Kidney tubule cell (primary cell): Measurements from ENCODE around the gene MTX1.
A peak's percentile ranks its signal among the peaks of the same experiment; 100 is the strongest.
"Not testable (repeated sequence)": the region's sequence is repeated elsewhere in the genome, so short reads cannot be mapped to it uniquely, and the experiment has no call there.

Experiments
- DNase-seq: peaks from one replicate; pipeline ENCODE4 v3.0.0-alpha.2; 2018; ENCODE audit warnings: low spot score

MTX1 gene

DNA sequence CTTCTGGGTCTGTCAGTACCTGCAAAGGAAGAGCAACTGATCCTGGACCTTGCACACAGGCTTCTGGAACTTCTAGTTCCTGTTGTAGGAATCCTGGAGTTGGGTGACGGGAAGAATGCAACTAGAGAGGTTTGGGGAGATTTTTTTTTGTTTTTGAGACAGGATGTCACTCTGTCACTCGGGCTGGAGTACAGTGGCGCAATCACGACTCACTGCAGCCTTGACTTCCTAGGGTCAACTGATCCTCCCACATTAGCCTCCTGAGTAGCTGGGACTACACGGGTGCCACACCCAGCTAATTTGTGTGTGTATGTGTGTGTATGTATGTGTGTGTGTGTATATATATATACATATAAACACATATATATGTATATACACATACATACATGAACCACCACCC lies 28.0 kb downstream of the MTX1 start:
- DNase-seq = no peak

DNA sequence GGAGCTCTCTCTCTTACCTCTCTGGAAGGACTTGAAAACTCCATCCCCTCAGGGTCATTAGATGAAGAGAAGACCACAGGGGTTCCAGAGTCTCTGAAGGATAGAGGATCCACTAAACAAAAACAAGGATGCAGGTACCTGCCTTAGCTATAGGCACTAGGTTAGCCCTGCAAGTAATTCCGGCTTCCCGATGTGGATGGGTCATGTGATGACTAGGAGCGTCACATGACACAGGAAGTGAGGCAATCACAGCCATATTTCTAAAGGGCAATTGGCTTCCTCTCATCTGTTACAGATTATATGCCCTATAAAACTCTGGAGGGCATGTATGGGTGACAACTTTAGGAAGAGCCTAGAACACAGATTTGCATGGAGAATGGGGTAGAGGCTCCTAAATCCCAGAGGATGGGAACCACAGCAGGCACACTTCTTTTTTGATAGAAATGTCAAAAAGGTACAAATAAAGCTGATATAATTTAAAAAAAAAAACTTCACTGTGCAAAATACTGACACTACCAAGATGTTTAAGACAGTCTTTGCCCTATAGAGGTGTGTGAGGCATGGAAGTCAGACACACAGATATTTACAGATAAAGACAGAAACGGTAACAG lies 32.7 kb downstream of the MTX1 start:
- DNase-seq = peak; percentile 80

DNA sequence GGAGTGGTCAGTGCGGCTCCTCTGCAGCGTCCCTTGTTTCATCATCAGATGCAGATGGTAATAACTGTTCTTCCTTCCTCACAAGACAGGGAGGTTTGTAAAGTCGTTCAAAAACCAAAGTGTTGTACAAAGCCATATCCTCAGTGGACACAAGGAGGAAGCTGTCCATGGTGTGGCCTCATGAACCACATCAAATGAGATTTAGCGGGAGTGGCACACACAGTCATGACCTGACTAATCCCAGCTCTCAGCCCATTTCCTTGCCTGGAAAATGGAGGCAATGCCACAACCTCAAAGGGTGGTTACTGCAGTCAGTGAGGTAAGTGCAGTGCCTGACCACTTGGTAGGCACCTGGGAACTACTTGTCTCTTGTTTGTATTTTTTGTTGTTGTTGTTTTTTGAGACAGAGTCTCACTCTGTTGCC lies 33.4 kb downstream of the MTX1 start:
- DNase-seq = no peak

DNA sequence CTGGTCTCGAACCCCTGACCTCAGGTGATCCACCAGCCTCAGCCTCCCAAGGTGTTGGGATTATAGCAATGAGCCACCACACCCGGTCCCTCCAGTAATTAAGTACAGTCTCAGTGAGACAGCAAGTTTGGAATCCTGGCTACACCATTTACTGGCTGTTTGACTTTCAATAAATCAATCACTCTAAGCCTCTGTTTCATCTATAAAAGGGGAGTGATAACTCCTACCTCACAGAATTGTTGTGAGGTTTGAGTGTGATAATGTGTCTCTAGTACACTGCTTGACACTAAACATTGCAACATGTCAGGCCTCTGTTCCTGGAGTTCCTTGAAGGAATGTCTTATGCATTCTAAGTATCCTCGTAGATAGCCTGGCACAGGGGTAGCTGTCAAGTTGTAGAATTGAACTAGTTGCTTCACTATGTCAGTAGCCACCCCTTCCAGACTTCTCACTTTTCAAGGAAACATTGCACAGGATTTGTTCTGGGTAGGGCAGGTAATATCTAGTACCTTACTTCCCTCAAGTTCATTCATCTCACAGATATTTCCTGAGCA lies 34.4 kb downstream of the MTX1 start:
- no peak for DNase-seq

DNA sequence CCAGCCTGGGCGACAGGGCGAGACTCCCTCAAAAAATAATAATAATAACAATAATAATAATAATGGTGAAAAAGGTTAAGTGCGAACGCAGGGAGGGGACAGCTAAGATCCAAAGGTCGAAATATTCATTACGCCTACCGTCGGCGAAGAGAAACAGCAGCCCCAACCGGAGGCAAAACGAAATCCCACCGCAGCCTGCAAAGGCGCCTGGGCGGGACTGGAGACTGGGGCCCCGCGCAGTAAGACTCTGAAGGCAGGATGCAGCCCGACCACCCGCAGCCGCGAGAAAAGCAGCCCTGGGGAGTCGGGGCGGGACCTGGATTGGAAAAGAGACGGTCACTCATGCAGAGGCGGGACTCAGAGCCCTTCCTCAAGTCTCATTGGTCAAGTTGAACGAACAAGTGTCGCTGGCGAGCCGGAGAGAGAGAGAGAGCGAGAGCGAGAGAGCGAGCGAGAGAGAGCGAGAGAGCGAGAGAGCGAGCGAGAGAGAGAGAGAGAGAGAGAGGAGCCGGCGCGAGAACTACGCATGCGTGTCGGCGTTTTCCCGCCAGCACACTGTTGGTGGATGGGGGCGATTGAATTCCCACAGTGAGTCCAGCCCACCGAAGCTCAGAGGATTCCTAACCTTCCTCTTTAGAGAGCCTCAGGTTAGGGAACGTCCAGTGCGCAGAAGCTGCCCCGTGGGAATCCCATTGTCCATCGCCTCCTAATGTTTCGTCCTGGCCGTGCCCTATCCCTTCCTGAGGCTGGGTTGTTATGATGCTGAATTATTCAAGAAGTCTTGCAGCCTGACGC lies 36.1 kb downstream of the MTX1 start:
- peak; percentile 99 for DNase-seq

DNA sequence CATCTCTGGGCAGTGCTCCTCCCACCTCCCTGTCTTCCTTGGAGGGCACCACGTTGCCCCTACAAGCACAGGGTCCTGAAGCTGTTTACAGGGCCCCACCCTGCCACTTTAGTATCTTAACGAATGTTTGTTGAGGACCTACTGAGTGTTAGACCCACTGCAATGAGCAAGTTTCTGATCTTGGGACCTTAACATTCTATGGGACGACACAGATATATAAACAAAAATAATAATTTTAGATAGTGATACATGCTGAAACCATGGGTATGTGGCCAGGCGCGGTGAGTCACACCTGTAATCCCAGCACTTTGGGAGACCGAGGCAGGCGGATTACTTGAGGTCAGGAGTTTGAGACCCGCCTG lies 36.6 kb downstream of the MTX1 start:
- DNase-seq = no peak

DNA sequence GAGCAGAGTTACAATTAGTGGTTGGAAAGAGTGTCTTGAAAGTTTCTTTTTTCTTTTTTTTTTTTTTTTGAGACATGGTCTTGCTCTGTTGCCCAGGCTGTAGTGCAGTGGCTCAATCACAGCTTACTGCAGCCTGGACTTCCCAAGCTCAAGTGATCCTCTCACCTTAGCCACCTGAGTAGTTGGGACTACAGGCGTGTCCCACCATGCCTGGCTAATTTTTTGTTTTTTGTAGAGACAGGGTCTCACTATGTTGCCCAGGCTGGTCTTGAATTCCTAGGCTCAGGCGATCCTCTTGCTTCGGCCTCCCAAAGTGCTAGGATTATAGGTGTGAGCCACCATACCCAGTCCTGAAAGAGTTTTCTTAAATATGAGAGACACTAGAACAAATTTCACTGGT lies 38.3 kb downstream of the MTX1 start:
- not testable (repeated sequence) for DNase-seq

DNA sequence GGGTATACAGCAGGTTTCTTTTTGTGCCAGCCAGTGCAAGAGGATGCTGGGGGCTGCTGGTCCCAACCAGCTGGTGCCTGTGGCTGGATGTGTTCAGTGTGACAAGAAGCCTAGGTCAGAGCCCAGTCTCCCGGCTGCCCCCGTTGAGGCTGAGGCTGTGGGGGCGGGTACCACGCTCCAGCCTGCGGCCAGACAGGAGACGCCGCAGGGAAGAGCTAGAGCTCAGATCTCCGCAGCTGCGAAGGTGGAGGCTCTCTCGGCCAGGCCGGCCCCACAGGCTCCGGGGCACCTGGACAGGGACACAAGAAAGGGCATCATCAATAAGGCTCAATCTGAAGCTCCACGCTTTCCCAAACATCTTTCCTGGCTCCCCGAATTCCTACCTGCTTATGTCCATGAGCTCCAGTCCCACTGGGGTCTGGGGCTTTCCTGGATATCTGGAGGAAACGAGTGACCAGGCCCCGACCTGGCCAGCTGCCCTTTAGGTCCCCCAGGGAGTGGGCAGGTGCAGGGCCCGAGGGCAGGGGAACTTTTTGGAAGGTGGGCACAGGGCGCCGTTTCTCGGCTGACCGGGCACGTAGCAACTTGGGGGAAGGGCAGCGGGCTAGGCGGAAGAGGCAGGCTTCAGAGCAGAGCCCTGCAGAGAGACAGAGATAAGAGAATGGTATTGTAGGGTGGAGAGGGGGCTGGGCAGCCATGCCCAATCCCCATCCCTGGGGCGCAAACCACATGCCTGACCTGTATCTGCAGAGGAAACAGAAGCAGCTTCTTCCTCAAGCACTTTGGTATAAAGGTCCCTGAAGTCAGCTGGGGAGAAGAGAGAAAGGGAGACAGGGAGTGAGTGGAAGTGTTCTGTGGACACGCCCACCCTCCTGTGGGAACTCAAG lies 39.4 kb downstream of the MTX1 start:
- DNase-seq = no peak

DNA sequence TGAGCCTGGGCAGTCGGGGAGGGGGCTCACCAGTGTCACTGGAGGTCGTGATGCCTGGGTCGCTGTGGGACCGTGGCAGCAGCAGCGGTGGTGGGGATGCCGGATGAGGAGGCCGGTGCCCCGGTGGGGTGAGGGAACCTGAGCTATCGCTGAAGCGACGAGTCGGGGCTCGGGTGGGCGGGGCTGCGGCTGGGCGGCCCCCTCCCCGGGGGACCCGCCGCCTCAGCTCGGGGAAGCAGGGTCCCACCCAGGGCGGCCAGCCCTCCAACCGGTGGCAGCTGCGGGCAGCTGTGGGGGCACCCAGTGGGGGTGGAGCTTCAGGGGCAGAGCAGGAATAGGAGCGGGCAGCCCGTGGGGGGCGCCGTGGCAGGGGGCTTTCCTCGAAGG lies 41.7 kb downstream of the MTX1 start:
- no peak for DNase-seq

DNA sequence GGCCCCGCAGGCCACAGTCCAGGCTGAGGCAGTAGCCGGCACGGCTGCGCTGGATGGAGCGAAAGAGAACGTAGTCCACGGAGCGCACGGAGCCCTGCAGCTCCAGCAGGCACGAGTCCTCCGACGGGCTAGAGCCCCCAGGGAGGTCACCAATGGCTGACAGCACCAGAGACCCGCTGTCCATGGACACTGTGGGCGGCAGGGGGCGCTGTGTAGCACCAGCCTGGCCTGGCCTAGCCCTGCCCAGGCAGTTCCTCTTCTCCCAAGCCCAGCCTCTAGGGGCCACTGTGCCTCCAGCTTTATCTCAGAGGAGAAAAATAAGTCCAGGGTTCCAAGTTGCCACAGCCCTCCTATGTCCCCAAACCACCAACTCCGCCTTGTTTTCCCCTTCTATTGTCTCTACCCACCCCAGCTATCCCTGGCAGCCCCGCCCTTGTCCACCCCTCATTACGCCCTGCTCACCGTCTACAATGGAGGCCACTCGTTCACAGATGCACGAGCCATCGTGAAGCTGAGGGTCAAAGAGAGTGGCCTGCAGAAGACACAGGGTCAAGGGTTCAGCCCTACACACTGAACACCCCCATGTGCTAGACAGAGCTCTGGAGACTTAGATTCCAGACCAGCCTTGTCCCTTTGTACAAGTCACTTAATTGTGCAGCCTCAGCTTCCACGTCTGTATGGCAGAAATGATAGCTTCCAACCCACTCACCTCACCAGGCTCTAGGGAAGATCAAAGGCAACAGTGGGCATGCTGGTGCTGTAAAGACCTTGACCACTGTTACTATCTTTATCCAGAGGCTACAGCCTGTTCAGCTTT lies 42.3 kb downstream of the MTX1 start:
- peak; percentile 90 for DNase-seq

DNA sequence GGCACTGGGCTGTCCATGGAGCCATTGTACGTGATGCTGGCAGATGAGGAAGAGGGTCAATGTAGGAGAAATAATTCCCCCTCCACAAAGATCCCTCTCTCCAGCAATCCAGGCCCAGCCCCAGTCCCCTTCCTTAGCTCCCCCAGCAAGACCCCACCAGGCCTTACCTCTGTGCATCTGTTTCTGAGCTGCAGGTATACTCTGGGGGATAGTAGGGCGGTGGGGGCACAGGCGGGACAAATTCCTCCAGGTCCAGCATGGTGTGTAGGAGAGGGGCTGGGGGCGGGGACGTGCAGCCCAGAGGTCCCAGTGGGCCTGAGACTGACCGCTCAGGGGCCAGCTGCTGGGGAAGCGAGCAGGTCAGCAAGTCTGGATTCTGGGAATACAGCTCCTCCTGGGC lies 43.1 kb downstream of the MTX1 start:
- DNase-seq = no peak

DNA sequence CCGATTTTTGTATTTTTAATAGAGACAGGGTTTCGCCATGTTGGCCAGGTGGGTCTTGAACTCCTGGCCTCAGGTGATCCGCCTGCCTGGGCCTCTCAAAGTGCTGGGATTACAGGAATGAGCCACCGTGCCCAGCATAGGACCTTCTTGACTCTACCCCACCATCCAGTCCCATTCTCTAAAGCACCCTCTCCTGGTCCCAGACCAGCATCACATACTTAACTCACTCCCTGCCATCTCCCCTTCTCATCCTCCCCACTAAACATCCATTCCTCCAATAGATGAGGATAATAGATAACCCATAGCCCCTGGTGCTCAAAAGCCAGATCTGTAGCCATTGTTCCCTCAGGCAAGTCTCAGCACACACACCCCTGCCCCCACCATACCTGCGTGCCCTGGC lies 44.7 kb downstream of the MTX1 start:
- no peak for DNase-seq

DNA sequence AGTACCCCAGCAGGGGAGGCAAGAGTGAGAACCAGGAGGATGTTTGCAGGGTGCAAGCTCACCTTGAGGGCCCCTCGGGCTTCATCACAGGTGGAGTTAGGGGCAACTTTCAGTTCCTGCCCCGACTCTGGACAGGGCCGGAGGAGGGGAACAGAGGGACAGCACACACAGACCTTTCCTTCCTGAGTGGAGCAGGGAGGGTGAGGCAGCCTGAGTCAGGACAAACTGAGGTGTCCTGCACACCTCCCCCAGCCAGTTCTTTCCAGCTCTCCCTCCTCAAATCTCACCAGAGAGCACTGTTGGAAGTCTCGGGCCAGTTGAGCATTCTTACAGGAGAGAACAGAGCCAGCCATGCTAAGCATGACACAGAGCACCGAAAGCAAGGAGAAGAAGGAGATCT lies 45.3 kb downstream of the MTX1 start:
- DNase-seq = peak; percentile 44

DNA sequence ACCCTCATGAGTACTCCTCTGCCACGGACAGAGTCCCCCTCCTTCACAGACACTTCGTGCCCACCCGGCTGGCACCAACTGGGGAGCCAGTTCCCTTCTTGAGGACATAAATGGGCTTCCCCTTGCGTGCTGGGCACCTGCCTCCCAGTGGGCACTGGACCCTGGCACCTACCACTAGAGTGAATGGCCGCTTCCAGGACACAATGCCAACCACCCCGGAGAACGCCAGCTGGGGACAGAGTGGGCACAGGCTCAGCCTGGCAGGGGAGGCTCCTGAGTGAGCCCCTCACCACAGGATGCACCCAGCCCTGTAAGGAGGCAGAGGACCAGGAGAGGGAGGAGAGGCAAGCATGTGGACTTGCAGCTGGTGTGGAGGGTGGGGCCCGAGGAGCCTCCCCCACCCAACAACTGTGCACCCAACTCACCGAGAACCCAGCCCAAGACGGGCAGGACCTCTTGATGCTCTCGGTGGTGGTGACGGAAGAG lies 45.8 kb downstream of the MTX1 start:
- no peak for DNase-seq

DNA sequence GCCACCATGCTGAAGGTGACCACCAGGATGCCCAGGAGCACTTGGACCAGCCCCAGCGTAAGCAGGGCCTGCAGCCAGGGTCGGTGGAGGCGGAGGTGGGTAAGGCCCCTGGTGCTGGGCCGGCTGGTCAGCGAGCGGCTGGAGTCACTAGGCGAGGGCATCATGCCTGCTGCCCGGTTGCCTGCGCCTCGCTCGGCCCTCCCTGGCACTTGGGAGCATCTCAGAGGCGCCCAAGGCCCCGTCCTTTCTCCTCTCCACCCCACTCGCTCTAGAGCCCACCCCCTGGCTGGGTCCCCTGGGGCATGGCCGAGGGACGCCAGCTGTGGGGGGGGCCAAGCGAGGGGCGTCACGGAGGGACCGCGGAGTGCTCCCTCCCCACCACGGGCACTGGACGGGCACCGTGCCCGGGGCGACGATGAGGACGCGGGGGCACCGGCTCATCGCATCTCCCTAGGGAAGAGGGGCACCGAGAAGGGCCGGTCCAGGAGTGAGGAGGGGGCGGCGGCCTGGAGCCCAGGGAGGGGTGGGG lies 46.3 kb downstream of the MTX1 start:
- peak; percentile 6 for DNase-seq

DNA sequence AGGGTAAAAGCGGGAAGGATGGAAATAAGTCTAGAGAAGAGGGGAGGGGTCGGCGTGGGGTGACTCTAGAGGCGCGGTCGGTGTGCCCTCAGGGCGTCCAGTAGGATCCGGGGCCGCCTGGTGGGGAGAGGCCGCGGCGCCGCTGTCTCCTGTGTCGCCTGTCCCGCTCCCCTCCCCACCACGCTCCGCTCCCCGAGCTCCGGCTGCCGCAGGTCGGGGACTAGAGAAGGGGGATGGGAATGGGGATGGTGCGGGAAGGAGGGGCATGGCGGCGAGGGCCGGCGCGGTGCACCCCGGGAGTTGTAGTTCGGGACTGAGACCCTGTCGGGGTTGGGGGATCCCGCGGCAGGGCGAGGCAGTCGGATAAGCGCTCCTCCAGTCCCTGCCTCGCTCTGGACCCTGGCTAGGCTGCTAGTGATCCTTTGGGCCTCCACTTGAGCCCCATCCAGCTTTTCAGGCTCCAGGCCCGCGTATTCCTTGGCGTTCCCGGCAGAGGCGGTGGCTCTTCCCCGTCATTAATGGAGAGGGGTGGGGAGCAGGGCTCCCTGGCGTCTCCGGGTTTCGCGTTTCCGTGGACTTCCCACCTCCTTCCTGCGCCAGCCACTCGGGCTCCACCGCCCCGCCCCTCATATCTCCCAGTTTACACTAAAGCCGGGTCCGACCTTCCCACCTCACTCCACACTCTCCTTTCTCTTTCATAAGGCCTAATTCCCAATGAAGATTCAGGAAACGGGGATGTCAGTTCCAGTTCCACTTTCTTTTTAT lies 46.9 kb downstream of the MTX1 start, which contains the start of gene ENTREP3:
Gene ENTREP3, minus strand, starts transcription at position 241 of the 765 bp plus-strand sequence. CDS start 606 bp downstream, outside the sequence.
- peak; percentile 76 for DNase-seq

DNA sequence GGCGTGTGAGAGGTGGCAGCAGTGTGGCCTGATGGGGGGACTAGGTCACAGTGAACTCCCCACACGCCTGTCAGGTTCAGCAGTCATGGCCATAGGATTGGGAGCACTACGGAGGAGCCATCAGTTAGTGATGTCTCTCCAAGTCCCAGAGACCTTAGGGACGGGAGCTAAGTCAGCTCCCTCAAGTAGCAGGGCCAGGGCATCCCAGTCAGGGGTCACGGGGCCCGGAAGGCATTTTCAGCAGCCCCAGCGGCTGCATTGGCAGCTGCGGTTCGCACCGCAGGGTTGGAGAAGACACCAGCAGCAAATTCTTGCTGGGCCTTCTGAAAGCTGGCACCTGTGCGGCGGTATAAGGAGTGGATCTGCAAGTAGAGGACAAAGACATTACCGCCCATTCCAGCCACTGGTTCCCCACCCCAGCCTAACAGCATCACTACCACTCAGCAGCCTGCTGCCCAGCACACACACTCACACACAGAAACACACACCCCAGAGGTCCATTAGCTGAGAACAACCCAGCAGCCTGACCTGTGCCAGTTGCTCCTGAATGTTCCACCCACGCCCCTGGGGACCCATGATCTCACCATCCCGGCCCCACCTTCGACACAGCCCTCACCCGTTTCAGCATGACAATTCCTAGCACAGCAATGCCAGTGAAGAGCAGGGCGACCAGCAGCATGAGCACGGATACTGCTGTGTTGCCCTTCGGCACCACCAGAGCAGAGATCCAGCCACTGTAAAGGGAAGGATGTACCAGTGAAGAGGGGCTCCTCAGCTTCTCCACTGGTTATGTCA lies 47.8 kb downstream of the MTX1 start:
- DNase-seq = no peak

DNA sequence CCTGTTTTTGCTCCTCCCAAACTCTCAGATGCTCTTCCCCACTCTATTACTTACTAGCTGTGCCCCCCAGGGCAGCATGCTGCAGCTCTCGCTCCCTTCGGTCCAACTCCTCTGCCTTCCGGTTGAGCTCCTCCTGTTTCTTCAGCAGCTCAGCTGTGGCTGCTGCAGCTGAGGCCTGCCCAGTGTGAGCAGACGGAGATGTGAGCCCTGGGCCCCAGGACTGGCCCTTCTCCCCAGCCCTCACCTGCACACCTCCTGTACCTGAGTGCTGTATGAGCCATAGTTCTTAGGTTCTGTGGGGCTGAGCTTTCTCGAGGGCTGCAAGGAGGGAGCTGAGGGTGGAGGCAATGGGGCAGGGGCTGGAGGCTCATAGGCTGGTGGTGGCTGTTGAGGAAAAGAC lies 51.8 kb downstream of the MTX1 start:
- DNase-seq = no peak

DNA sequence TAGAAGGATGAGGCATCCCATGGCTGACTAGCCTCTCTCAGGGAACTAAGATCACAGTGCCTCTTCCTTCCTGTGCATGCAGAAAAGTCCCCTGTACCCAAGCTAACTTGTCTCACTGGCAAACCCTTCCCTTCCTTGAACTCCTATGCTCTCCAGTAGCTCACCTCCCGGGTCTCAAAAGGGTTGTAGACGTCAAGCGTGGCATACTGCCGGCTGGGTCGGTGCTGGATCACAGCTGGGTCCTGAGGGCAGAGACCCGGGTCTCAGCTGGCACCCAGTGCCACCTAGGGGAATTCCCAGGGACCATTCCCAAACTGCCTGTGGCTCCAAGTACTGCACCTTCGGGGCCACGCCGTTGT lies 53.0 kb downstream of the MTX1 start:
- peak; percentile 52 for DNase-seq
